AML-193 (cell line): ENCODE data around the gene BCL7B.
"Not testable (repeated sequence)": the region's sequence is repeated elsewhere in the genome, so short reads cannot be mapped to it uniquely, and the experiment has no call there.

ENCODE experiments used
- DNase-seq, 2 experiments: peaks; one replicate each; lab custom pipeline; 2025; lab: John Stamatoyannopoulos, UW

BCL7B gene

GRCh38 chr7:73572767-73573186 is 15.3 kb upstream of the BCL7B start:
- DNase-seq = no peak

- DNase-seq = no peak
These were observed 13.5 kb upstream of the BCL7B start for GRCh38 chr7:73570977-73571376.

- no peak for DNase-seq
These were observed 13.0 kb upstream of the BCL7B start for GRCh38 chr7:73570521-73570920.

GRCh38 chr7:73569042-73569608 is 11.6 kb upstream of the BCL7B start:
- DNase-seq = no peak

GRCh38 chr7:73567846-73568685 is 10.6 kb upstream of the BCL7B start:
- no peak for DNase-seq

GRCh38 chr7:73567140-73567539 is 9.7 kb upstream of the BCL7B start:
- DNase-seq = no peak

- not testable (repeated sequence) for DNase-seq
These were observed 8.9 kb upstream of the BCL7B start for GRCh38 chr7:73566431-73566830.

GRCh38 chr7:73565675-73566340 is 8.3 kb upstream of the BCL7B start:
- DNase-seq = no peak

GRCh38 chr7:73560109-73560835 is 2.8 kb upstream of the BCL7B start:
- no peak for DNase-seq

- peak; percentile 92 to 93 for DNase-seq
These were observed 438 bp downstream of the BCL7B start for GRCh38 chr7:73557108-73557396.

GRCh38 chr7:73556208-73557107 is 1.0 kb downstream of the BCL7B start:
- no peak for DNase-seq

- no peak for DNase-seq
These were observed 2.0 kb downstream of the BCL7B start for GRCh38 chr7:73555411-73555982.

GRCh38 chr7:73550093-73550492 is 7.4 kb downstream of the BCL7B start:
- DNase-seq = not testable (repeated sequence)

- no peak for DNase-seq
These were observed 8.3 kb downstream of the BCL7B start for GRCh38 chr7:73549176-73549575.

GRCh38 chr7:73547841-73548240 is 9.6 kb downstream of the BCL7B start:
- DNase-seq = no peak

GRCh38 chr7:73544678-73545077 is 12.8 kb downstream of the BCL7B start:
- DNase-seq = no peak

- no peak for DNase-seq
These were observed 15.8 kb downstream of the BCL7B start for GRCh38 chr7:73541722-73542121.

GRCh38 chr7:73539709-73540108 is 17.8 kb downstream of the BCL7B start:
- no peak for DNase-seq

GRCh38 chr7:73538510-73538909 is 19.0 kb downstream of the BCL7B start:
- DNase-seq = not testable (repeated sequence)

GRCh38 chr7:73537051-73537450 is 20.4 kb downstream of the BCL7B start:
- DNase-seq = no peak

GRCh38 chr7:73536479-73536878 is 21.0 kb downstream of the BCL7B start:
- no peak for DNase-seq
